Fibroblast of pulmonary artery (primary cell): ENCODE results near the gene CRB2.

Experiments
- DNase-seq: peaks from one replicate; pipeline ENCODE4 v3.0.0-alpha.2; 2010; ENCODE audit warnings: low read depth
- H3K4me3 ChIP-seq: replicated peaks from 2 replicates; pipeline ENCODE4 v1.5.1; 2011; ENCODE audit warnings: low read depth, mild to moderate bottlenecking, control low read depth, low read length, moderate library complexity
- CTCF ChIP-seq: IDR thresholded peaks from 2 replicates; pipeline ENCODE4 v1.5.1; 2011; ENCODE audit warnings: mild to moderate bottlenecking, control low read depth, low read length, inconsistent platforms; ENCODE audit errors: missing control alignments

Gene CRB2

GRCh38 chr9:123382653-123383511, 26.9 kb downstream of the CRB2 start:
- no peak for TF ChIP-seq CTCF
- no peak overlapping the region for H3K4me3 ChIP-seq
- DNase-seq = no peak

GRCh38 chr9:123383512-123384170, 27.6 kb downstream of the CRB2 start:
- no peak overlapping the region for H3K4me3 ChIP-seq
- no peak for TF ChIP-seq CTCF
- no peak for DNase-seq

GRCh38 chr9:123387686-123388085, 31.7 kb downstream of the CRB2 start:
- DNase-seq = no peak
- H3K4me3 ChIP-seq = no peak overlapping the region
- no peak for TF ChIP-seq CTCF

GRCh38 chr9:123389070-123389469, 33.1 kb downstream of the CRB2 start:
- no peak for TF ChIP-seq CTCF
- H3K4me3 ChIP-seq = no peak overlapping the region
- no peak for DNase-seq

- no peak overlapping the region for H3K4me3 ChIP-seq
- DNase-seq = no peak
- no peak for TF ChIP-seq CTCF
Observed at GRCh38 chr9:123389698-123390097, 33.7 kb downstream of the CRB2 start.

- H3K4me3 ChIP-seq = no peak overlapping the region
- no peak for DNase-seq
- TF ChIP-seq CTCF = no peak
Observed at GRCh38 chr9:123390337-123391135, 34.5 kb downstream of the CRB2 start.
